Astrocyte (in vitro differentiated cells and primary cell): ENCODE data around the gene NKAIN4. TPM values are rescaled to one million over a fixed set of nuclear protein-coding genes. Genes with fewer than 3 reads are reported as not detected.

Source experiments
- DNase-seq: peaks from one replicate; pipeline ENCODE4 v3.0.0-alpha.2; 2010; ENCODE audit warnings: low read depth
- FAIRE-seq: peaks from 2 replicates; lab custom pipeline; 2011; peaks lifted over from hg19 to GRCh38; lab: Jason Lieb, UNC
- H2AFZ ChIP-seq: 2 replicates; pipeline ENCODE4 v1.6.0; 2012; ENCODE audit warnings: low read depth, low read length, inconsistent platforms
- H3K27ac ChIP-seq: 2 replicates; pipeline ENCODE4 v1.5.1; 2011; ENCODE audit warnings: low read depth, low read length, inconsistent platforms
- H3K27me3 ChIP-seq: 2 replicates; pipeline ENCODE4 v1.6.0; 2011; ENCODE audit warnings: low read length, inconsistent platforms; ENCODE audit not compliant: insufficient read depth
- H3K36me3 ChIP-seq: 2 replicates; pipeline ENCODE4 v1.5.1; 2011; ENCODE audit warnings: low read length, inconsistent platforms; ENCODE audit not compliant: insufficient read depth
- H3K4me1 ChIP-seq: 2 replicates; pipeline ENCODE4 v1.5.1; 2011; ENCODE audit warnings: low read length, inconsistent platforms; ENCODE audit not compliant: insufficient read depth
- H3K4me2 ChIP-seq: 2 replicates; pipeline ENCODE4 v1.6.0; 2012; ENCODE audit warnings: low read length, inconsistent platforms
- H3K4me3 ChIP-seq: 2 replicates; pipeline ENCODE4 v1.5.1; 2011; ENCODE audit warnings: low read depth, mild to moderate bottlenecking, low read length, inconsistent platforms; ENCODE audit not compliant: insufficient read depth
- H3K79me2 ChIP-seq: 2 replicates; pipeline ENCODE4 v1.6.0; 2012; ENCODE audit warnings: mild to moderate bottlenecking, low read length, inconsistent platforms; ENCODE audit not compliant: insufficient read depth
- H3K9ac ChIP-seq: 2 replicates; pipeline ENCODE4 v1.6.0; 2012; ENCODE audit warnings: mild to moderate bottlenecking, low read length, inconsistent platforms
- H3K9me3 ChIP-seq: 2 replicates; pipeline ENCODE4 v1.5.1; 2012; ENCODE audit warnings: low read depth, mild to moderate bottlenecking, low read length, inconsistent platforms; ENCODE audit not compliant: insufficient read depth
- H4K20me1 ChIP-seq: 2 replicates; pipeline ENCODE4 v1.6.0; 2012; ENCODE audit warnings: low read length, inconsistent platforms; ENCODE audit not compliant: insufficient read depth
- H3K27ac Mint-ChIP-seq: one replicate; pipeline ENCODE4 v1.8.0; 2021; ENCODE audit warnings: mild to moderate bottlenecking, mixed read lengths; ENCODE audit not compliant: unreplicated experiment
- H3K27me3 Mint-ChIP-seq: one replicate; pipeline ENCODE4 v1.8.0; 2021; ENCODE audit warnings: low read depth, mixed read lengths; ENCODE audit not compliant: unreplicated experiment
- H3K36me3 Mint-ChIP-seq: one replicate; pipeline ENCODE4 v1.8.0; 2021; ENCODE audit warnings: low read depth, mixed read lengths; ENCODE audit not compliant: unreplicated experiment
- H3K4me1 Mint-ChIP-seq: one replicate; pipeline ENCODE4 v1.8.0; 2021; ENCODE audit warnings: low read depth, mixed read lengths; ENCODE audit not compliant: unreplicated experiment
- H3K4me3 Mint-ChIP-seq: one replicate; pipeline ENCODE4 v1.8.0; 2021; ENCODE audit warnings: mild to moderate bottlenecking, moderate library complexity, mixed read lengths; ENCODE audit not compliant: unreplicated experiment
- H3K9me3 Mint-ChIP-seq: one replicate; pipeline ENCODE4 v1.8.0; 2021; ENCODE audit warnings: mild to moderate bottlenecking, mixed read lengths; ENCODE audit not compliant: unreplicated experiment
- EZH2 ChIP-seq: IDR thresholded peaks from 2 replicates; pipeline ENCODE4 v1.6.1; 2012; ENCODE audit warnings: mild to moderate bottlenecking, low read length, inconsistent platforms; ENCODE audit not compliant: insufficient read depth
- total RNA-seq: library from RNA; stranded (reverse); gene quantifications from 2 replicates; pipeline ENCODE4 v1.2.1, GENCODE V29; 2021
- TF ChIP-seq, protein P1 (sequence below): IDR thresholded peaks from 2 replicates; pipeline ENCODE4 v1.5.1; 2011; ENCODE audit warnings: low read depth, mild to moderate bottlenecking, inconsistent platforms, low read length, moderate library complexity; ENCODE audit not compliant: insufficient read depth

NKAIN4 gene
- total RNA-seq, 1 donor from 2014 or later = 162 TPM

DNA sequence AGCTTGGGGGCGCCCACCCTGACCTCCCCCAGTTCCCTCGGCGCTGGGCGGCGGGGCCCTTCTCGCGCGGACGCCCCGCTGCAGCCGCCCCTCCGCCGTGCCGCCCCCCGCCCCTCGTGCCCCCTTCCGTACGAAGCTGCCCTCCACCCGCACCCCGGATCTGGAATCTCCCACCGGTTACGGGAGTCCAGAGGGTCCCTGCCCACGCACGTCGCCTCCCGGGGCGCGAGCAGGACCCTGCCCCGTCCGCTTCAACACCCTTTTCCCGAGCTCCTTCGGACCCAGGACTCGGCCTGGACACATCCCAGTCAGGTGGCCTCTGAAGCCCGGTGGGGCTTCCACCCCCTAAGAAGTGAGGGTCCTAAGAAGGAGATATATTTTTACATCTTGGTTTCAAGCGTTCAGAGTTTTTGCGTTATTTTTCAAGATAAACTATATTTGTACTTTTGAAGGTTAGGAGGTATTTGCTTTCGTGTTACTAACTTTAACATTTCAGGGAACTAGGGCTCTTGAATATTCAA, 18.9 kb upstream of the NKAIN4 start:
- no peak for FAIRE-seq
- Mint-ChIP-seq H3K4me1 (peaks cover 32% of the 10 kb centered on the region), H3K27me3 (no peaks in the 10 kb centered on the region), H3K4me3 (peak overlapping the region; percentile 95), H3K27ac (peak overlapping the region; percentile 83), H3K36me3 (peaks cover 9% of the 10 kb centered on the region), H3K9me3 (no peaks in the 10 kb centered on the region)
- no peaks in the 10 kb centered on the region for H3K27me3 ChIP-seq
- H3K9me3 ChIP-seq = no peaks in the 10 kb centered on the region
- peaks cover 65% of the 10 kb centered on the region for H3K79me2 ChIP-seq
- peaks cover 9% of the 10 kb centered on the region for H3K36me3 ChIP-seq
- H2AFZ ChIP-seq = no peak overlapping the region
- H3K4me3 ChIP-seq = peak overlapping the region; percentile 85
- H4K20me1 ChIP-seq = peaks cover 50% of the 10 kb centered on the region
- H3K4me1 ChIP-seq = peaks cover 15% of the 10 kb centered on the region
- TF ChIP-seq, protein P1, sequence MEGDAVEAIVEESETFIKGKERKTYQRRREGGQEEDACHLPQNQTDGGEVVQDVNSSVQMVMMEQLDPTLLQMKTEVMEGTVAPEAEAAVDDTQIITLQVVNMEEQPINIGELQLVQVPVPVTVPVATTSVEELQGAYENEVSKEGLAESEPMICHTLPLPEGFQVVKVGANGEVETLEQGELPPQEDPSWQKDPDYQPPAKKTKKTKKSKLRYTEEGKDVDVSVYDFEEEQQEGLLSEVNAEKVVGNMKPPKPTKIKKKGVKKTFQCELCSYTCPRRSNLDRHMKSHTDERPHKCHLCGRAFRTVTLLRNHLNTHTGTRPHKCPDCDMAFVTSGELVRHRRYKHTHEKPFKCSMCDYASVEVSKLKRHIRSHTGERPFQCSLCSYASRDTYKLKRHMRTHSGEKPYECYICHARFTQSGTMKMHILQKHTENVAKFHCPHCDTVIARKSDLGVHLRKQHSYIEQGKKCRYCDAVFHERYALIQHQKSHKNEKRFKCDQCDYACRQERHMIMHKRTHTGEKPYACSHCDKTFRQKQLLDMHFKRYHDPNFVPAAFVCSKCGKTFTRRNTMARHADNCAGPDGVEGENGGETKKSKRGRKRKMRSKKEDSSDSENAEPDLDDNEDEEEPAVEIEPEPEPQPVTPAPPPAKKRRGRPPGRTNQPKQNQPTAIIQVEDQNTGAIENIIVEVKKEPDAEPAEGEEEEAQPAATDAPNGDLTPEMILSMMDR = no peak
- no peak for TF ChIP-seq EZH2
- peak overlapping the region; percentile 95 for H3K4me2 ChIP-seq
- H3K27ac ChIP-seq = peak overlapping the region; percentile 91
- peak overlapping the region; percentile 96 for H3K9ac ChIP-seq
- no peak for DNase-seq

DNA sequence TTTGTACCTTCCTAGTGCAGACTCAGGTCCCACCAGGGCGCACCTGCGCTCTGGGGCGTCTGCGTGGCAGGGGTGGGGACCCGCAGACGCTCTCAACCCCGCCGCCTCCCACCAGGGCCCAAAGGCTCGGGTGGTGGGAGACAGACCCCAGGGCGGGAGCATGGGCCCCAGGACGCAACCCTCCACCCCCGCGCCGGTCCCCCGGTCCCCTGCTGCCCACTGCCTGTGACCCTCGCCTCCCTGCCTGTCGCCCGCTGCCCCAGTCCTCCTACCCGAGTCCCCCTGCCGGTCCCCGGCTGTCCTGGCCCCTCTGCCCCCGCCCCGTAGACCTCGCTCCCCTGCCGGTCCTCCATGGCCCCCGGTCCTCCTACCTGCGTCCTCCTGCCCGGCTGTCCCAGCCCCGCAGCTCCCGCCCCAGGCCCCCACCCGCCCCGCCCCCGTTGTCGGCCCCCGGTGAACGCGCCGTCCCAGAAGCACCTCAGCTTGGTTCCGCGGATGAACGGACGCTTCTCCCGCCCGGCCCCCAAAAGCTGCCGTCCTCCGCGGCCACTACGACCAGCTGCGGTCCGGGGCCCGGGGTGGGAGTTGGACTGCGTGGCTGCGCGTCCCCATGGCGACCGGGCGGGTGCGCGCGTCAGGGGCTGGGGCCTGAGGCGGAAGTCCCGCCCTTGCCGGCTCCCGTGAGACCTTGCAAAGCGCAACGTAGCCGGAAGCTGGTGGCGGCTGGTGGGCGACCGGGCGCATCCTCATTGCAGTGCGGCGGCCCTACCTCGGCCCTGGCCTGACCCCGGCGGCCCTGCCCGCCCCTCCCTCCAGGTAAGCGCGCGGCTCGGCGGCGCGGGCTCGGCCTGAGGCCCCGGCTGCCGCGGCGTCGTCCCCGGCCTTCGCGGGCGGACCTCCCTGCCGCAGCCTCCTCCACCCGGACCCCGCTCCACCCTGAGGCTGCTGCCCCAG, 18.1 kb upstream of the NKAIN4 start, which contains the start of gene ARFGAP1:
TSS of gene ARFGAP1 (plus strand) at position 709 of the 954 bp plus-strand sequence. CDS start 2,768 bp downstream, outside the sequence.
- Histone ChIP-seq H3K36me3 (peaks cover 9% of the 10 kb centered on the region), H3K27me3 (no peaks in the 10 kb centered on the region), H3K79me2 (peaks cover 57% of the 10 kb centered on the region), H3K4me3 (peak within 1 kb of the TSS; percentile 85), H3K9me3 (no peaks in the 10 kb centered on the region), H3K4me1 (peaks cover 15% of the 10 kb centered on the region), H3K27ac (peak within 1 kb of the TSS; percentile 91), H3K4me2 (peak within 1 kb of the TSS; percentile 95), H3K9ac (peak within 1 kb of the TSS; percentile 96), H2AFZ (no peak within 1 kb of the TSS), H4K20me1 (peaks cover 42% of the 10 kb centered on the region)
- Mint-ChIP-seq H3K4me3 (peak within 1 kb of the TSS; percentile 95), H3K27ac (peak within 1 kb of the TSS; percentile 83), H3K9me3 (no peaks in the 10 kb centered on the region), H3K4me1 (peaks cover 39% of the 10 kb centered on the region), H3K36me3 (peaks cover 8% of the 10 kb centered on the region), H3K27me3 (no peaks in the 10 kb centered on the region)
- DNase-seq = peak; percentile 83
- FAIRE-seq = no peak
- TF ChIP-seq, protein P1 = no peak
- TF ChIP-seq EZH2 = no peak
